Mucosa of stomach (tissue), 1 donor: ENCODE results near the gene DENND2A.
"Not testable (repeated sequence)": the region's sequence is repeated elsewhere in the genome, so short reads cannot be mapped to it uniquely, and the experiment has no call there.

Experiments used
- H3K27me3 ChIP-seq: one replicate; pipeline ENCODE4 v1.7.0; 2013; ENCODE audit warnings: mild to moderate bottlenecking, low read length; ENCODE audit not compliant: control insufficient read depth, insufficient read depth
- H3K36me3 ChIP-seq: one replicate; pipeline ENCODE4 v1.7.0; 2013; ENCODE audit warnings: low read length; ENCODE audit not compliant: control insufficient read depth, insufficient read depth
- H3K4me1 ChIP-seq: one replicate; pipeline ENCODE4 v1.7.0; 2013; ENCODE audit warnings: mild to moderate bottlenecking, low read length; ENCODE audit not compliant: control insufficient read depth, insufficient read depth
- H3K4me3 ChIP-seq: one replicate; pipeline ENCODE4 v1.7.0; 2013; ENCODE audit warnings: low read length
- H3K9ac ChIP-seq: one replicate; pipeline ENCODE4 v1.7.0; 2013; ENCODE audit warnings: mild to moderate bottlenecking, low read length, moderate library complexity
- H3K9me3 ChIP-seq: one replicate; pipeline ENCODE4 v1.7.0; 2013; ENCODE audit warnings: mild to moderate bottlenecking, low read length, moderate library complexity; ENCODE audit not compliant: control insufficient read depth
- donor health status: Pancreatic carcinoma.

Gene DENND2A

GRCh38 chr7:140585333-140585732 lies 55.3 kb downstream of the DENND2A start:
- Histone ChIP-seq H3K9me3 (no peaks in the 10 kb centered on the region), H3K4me3 (no peak overlapping the region), H3K9ac (no peak overlapping the region), H3K27me3 (no peaks in the 10 kb centered on the region), H3K4me1 (no peaks in the 10 kb centered on the region), H3K36me3 (no peaks in the 10 kb centered on the region)

DNA sequence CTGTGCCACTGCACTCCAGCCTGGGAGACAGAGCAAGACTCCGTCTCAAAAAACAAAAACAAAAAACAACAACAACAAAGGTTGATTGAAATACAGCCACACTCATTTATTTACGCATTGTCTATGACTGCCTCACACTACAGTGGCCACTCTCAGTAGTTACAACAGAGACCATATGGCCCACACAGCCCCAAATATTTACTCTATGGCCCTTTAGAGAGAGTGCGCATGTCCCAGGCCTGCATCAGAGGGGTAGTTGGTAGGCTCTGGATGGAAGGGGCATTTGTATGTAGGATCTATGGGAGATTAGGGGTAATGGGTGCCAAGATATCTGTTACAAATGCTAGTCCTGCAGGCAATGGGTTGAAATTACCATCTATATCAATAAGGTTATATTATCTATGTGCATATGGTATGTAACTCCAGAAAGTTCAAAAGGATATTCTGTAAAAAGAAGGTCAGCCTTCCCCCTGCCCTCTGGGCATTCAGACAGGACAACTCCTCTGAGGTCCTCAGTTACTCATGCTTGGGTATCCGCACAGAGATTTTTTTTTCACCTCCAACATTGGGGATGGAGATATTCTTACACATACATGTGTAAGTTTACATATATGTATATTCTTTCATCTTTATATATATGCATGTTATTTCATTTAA lies 56.3 kb downstream of the DENND2A start:
- Histone ChIP-seq H3K27me3 (no peaks in the 10 kb centered on the region), H3K4me3 (no peak overlapping the region), H3K9ac (no peak overlapping the region), H3K4me1 (no peaks in the 10 kb centered on the region), H3K36me3 (no peaks in the 10 kb centered on the region), H3K9me3 (no peaks in the 10 kb centered on the region)

- Histone ChIP-seq H3K4me3 (no peak overlapping the region), H3K27me3 (no peaks in the 10 kb centered on the region), H3K9me3 (no peaks in the 10 kb centered on the region), H3K4me1 (no peaks in the 10 kb centered on the region), H3K9ac (no peak overlapping the region), H3K36me3 (no peaks in the 10 kb centered on the region)
Measured at GRCh38 chr7:140581411-140581810, 59.2 kb downstream of the DENND2A start.

DNA sequence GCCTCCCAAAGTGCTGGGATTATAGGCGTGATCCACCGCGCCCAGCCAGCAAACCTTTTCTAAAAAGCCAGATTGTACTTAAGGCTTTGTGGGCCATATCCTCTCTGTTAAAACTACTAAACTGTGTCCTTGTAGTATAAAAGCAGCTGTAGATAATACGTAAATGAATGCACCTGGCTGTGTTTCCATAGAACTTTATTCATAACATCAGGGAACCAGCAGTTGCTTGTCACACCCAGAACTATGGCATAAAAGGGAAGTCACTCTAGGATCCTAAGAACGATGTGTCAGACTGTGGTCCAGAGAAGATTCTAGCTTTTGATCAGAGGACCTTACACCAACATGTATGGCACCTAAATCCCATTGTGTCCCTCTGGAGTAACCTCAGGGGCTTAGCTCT lies 63.0 kb downstream of the DENND2A start:
- Histone ChIP-seq H3K4me1 (no peaks in the 10 kb centered on the region), H3K27me3 (no peaks in the 10 kb centered on the region), H3K4me3 (no peak overlapping the region), H3K9ac (no peak overlapping the region), H3K9me3 (no peaks in the 10 kb centered on the region), H3K36me3 (no peaks in the 10 kb centered on the region)

GRCh38 chr7:140576589-140576988 lies 64.0 kb downstream of the DENND2A start:
- no peaks in the 10 kb centered on the region for H3K4me1 ChIP-seq
- no peaks in the 10 kb centered on the region for H3K36me3 ChIP-seq
- H3K27me3 ChIP-seq = no peaks in the 10 kb centered on the region
- H3K9me3 ChIP-seq = no peaks in the 10 kb centered on the region
- H3K4me3 ChIP-seq = no peak overlapping the region
- H3K9ac ChIP-seq = no peak overlapping the region

DNA sequence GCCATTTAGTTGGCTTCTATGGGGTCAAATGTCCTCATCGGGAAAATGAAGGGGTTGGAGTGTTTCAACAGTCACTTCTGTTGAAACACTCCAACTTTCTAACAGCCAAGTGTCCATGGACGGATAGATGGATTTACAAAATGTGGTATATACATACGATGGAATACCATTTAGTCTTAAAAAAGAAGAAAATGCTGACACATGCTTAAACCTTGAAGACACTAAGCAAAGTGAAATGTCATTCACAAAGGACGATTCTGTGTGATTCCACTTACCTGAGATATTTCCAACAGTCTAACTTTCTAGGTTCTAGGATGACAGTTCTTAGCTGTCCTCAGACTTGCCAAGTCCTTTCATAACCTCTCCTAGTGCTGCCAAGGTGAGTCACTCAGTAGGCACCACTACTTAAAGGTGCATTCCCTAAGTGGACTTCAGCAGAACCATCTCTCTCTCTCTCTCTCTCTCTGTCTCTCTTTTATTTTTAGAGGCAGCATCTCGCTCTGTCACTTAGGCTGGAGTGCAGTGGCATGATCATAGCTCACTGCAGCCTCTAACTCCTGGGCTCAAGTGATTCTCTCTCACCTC lies 69.0 kb downstream of the DENND2A start:
- Histone ChIP-seq H3K9ac (no peak overlapping the region), H3K9me3 (no peaks in the 10 kb centered on the region), H3K27me3 (no peaks in the 10 kb centered on the region), H3K4me1 (peaks cover 10% of the 10 kb centered on the region), H3K36me3 (no peaks in the 10 kb centered on the region), H3K4me3 (no peak overlapping the region)

- H3K36me3 ChIP-seq = no peaks in the 10 kb centered on the region
- no peak overlapping the region for H3K4me3 ChIP-seq
- H3K9ac ChIP-seq = no peak overlapping the region
- H3K27me3 ChIP-seq = no peaks in the 10 kb centered on the region
- H3K9me3 ChIP-seq = no peaks in the 10 kb centered on the region
- peaks cover 11% of the 10 kb centered on the region for H3K4me1 ChIP-seq
Measured at GRCh38 chr7:140570120-140570519, 70.5 kb downstream of the DENND2A start.

DNA sequence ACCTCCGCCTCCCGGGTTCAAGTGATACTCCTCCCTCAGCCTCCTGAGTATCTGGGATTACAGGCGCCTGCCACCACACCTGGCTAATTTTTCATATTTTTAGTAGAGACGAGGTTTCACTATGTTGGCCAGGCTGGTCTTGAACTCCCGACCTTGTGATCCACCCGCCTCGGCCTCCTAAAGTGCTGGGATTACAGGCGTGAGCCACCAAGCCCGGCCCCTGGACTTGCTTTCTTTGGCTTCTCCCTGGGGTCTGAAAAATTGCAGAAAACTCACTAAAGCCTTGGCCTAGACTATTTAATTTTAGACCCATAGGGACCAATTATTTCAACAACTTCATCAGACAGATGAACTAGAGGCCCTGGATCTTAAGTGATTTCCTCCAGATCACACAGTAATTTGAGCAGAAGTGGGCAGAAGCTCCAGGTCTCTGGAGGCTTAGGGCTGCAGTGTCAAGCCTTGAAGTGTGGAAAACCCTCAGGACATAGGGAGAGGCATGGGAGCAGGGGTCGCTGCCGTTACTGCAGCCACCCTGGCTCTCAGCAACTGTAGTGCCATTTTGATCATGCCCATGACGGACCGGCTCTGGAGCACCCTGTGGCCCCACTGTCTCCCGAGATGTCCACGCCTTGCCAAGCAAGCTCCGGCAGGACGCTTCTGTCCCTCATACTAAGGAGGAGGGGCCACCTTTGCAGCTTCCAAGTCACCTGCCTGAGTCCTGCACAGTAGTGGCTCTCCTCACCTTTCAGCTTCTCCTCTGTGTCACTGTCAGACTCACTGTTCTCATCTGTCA lies 72.4 kb downstream of the DENND2A start:
- no peaks in the 10 kb centered on the region for H3K9me3 ChIP-seq
- H3K27me3 ChIP-seq = no peaks in the 10 kb centered on the region
- H3K36me3 ChIP-seq = no peaks in the 10 kb centered on the region
- H3K9ac ChIP-seq = no peak overlapping the region
- H3K4me1 ChIP-seq = peaks cover 19% of the 10 kb centered on the region
- H3K4me3 ChIP-seq = no peak overlapping the region

DNA sequence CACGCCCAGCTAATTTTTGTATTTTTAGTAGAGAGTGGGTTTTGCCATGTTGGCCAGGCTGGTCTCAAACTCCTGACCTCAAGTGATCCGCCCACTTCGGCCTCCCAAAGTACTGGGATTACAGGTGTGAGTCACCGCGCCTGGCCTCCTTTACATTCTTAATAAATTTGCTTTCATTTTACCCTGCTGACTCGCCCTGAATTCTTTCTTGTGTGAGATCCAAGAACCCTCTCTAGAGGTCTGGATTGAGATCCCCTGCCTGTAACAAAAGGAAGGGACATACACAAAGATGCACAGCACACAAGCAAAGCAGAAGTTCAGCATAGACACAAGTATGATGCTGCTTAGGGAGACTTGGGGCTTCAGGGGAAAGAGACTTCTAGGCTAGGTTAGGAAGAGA lies 74.4 kb downstream of the DENND2A start:
- H3K4me3 ChIP-seq, H3K36me3 ChIP-seq, H3K27me3 ChIP-seq, H3K9me3 ChIP-seq, H3K9ac ChIP-seq: not testable (repeated sequence)
- peaks cover 19% of the 10 kb centered on the region for H3K4me1 ChIP-seq

GRCh38 chr7:140565761-140566160 lies 74.9 kb downstream of the DENND2A start:
- not testable (repeated sequence) for H3K36me3 ChIP-seq, H3K9me3 ChIP-seq
- peaks cover 19% of the 10 kb centered on the region for H3K4me1 ChIP-seq

DNA sequence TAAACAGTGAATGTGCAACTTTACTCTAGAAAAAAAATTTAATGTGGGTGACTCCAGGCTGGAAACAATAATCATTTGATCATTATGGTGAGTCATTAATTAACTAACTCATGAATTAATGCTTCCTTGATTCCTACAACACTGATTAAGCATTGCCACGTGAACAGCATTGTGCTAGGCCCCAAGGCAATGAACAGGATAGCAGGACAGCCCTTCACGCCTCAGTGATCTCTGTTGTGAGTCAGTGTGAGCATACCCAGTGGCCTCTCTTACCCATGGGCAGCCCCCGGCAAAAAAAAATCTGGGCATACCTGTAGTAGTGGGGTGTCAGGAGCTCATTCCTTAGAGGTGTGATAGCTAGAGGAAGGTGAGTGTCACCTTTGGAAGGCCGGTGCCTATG lies 76.0 kb downstream of the DENND2A start:
- Histone ChIP-seq H3K9me3 (no peaks in the 10 kb centered on the region), H3K9ac (no peak overlapping the region), H3K36me3 (no peaks in the 10 kb centered on the region), H3K4me3 (no peak overlapping the region), H3K27me3 (no peaks in the 10 kb centered on the region), H3K4me1 (peaks cover 19% of the 10 kb centered on the region)

More at GRCh38 chr7:140565761-140566160, 74.9 kb downstream of the DENND2A start:
- H3K4me3 ChIP-seq, H3K9ac ChIP-seq, H3K27me3 ChIP-seq: not testable (repeated sequence)

DNA sequence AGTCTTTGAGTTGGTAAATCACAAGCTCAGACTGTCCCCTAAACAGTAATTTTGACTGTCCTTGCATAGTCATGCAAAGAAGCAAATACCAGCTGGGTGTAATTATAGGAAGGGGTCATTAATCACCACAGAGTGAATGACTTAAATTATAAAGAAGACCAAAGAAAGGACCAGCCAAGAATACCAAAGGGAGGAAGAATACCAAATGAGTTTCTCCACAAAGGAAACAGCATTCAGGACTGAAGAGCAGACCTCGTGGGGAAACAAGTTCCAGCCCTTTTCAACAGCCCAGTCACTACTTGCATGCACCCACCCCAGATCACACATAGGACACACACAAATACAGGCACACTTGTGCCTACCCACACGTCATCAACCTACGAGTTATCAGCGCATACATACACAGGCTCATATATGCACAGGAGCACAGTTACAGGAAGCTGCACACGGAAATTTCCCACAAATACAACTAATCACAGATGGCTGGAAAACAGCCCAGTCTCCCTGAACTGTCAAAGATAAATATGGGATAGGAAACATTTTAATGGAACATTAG lies 77.6 kb downstream of the DENND2A start:
- no peaks in the 10 kb centered on the region for H3K36me3 ChIP-seq
- H3K4me1 ChIP-seq = peaks cover 19% of the 10 kb centered on the region
- H3K27me3 ChIP-seq = no peaks in the 10 kb centered on the region
- H3K9me3 ChIP-seq = no peaks in the 10 kb centered on the region
- no peak overlapping the region for H3K4me3 ChIP-seq
- H3K9ac ChIP-seq = no peak overlapping the region
